K562 (cell line): Measurements from ENCODE around the gene DEDD2. TPM values are rescaled to one million over a fixed set of nuclear protein-coding genes. Genes with fewer than 3 reads are reported as not detected.

Experiments
- ATAC-seq: fragments of 200-7000 bp; cut with Tn5 transposase; 3 replicates; pipeline ENCODE4 v1.9.1; 2020; ENCODE audit warnings: moderate library complexity
- BruUV-seq: library from RNA; stranded (reverse); fragments of 400-500 nt; replicated peaks from 2 replicates; lab custom pipeline; 2021; lab: Mats Ljungman, UMichigan
- CTCF ChIA-PET: fragments of 300-600 bp; formaldehyde crosslinking; extraction: SDS; loops from one replicate; lab custom pipeline; 2021; ENCODE audit warnings: low intra/inter-chr PET ratio; lab: Yijun Ruan, JAX
- POLR2A ChIA-PET: fragments of 300-600, 350-650 bp; sonication (Branson Sonifier 250); formaldehyde crosslinking; extraction: SDS; loops from one replicate; lab custom pipeline; 2021; ENCODE audit warnings: antibody characterized with exemption, inconsistent platforms; lab: Yijun Ruan, JAX
- DNase-seq, 4 experiments: peaks; one replicate each; pipeline versions ENCODE4 v3.0.0 to v3.0.0-alpha.2; 2011 to 2018; ENCODE audit warnings: low spot score in 3 of 4, mixed read lengths in 3 of 4; ENCODE audit errors: extremely low read depth in 1 of 4
- FAIRE-seq: peaks from 2 replicates; lab custom pipeline; 2011; peaks lifted over from hg19 to GRCh38; lab: Jason Lieb, UNC
- H2AFZ ChIP-seq: 2 replicates; pipeline ENCODE4 v1.6.0; 2011; ENCODE audit warnings: low read depth, low read length, control low read depth, inconsistent platforms
- H3K27ac ChIP-seq: fragments of 200-600 bp; 3 replicates; pipeline ENCODE4 v1.8.0; 2011; ENCODE audit warnings: low read depth, mild to moderate bottlenecking, control low read depth, inconsistent platforms, low read length, moderate library complexity, mixed read lengths; ENCODE audit errors: extremely low read depth
- H3K27me3 ChIP-seq, 2 experiments: fragments of 300-600 bp in 1 of 2; 2 replicates in 1 of 2; 3 replicates in 1 of 2; pipeline versions ENCODE4 v1.6.0 to v1.8.0; 2011; ENCODE audit warnings: inconsistent platforms in 2 of 2, low read length in 2 of 2, mild to moderate bottlenecking in 1 of 2, mixed read lengths in 1 of 2, moderate library complexity in 1 of 2; ENCODE audit not compliant: control insufficient read depth in 2 of 2, insufficient read depth in 2 of 2
- H3K36me3 ChIP-seq: fragments of 300-600 bp; 3 replicates; pipeline ENCODE4 v1.8.0; 2011; ENCODE audit warnings: mild to moderate bottlenecking, low read length, inconsistent platforms; ENCODE audit not compliant: control insufficient read depth, insufficient read depth
- H3K4me1 ChIP-seq, 2 experiments: fragments of 200-600 bp in 1 of 2; replicated peaks in 1 of 2; 2 replicates in 1 of 2; 3 replicates in 1 of 2; pipeline versions ENCODE4 v1.5.1 to v1.8.0; 2011; ENCODE audit warnings: inconsistent platforms in 2 of 2, low read length in 2 of 2, mild to moderate bottlenecking in 1 of 2, mixed read lengths in 1 of 2, moderate library complexity in 1 of 2; ENCODE audit not compliant: control insufficient read depth in 2 of 2, insufficient read depth in 2 of 2
- H3K4me2 ChIP-seq: 2 replicates; pipeline ENCODE4 v1.6.1; 2011; ENCODE audit warnings: low read length, control low read depth, inconsistent platforms, mixed read lengths; ENCODE audit not compliant: insufficient read depth
- H3K4me3 ChIP-seq: fragments of 200-600 bp; sonication (generic), shearing (Covaris generic); 2 replicates; pipeline ENCODE4 v1.5.1; 2016; ENCODE audit warnings: control low read depth, inconsistent platforms
- H3K79me2 ChIP-seq: fragments of 200-600 bp; 3 replicates; pipeline ENCODE4 v1.8.0; 2011; ENCODE audit warnings: low read length, inconsistent platforms; ENCODE audit not compliant: control insufficient read depth, insufficient read depth
- H3K9ac ChIP-seq, 2 experiments: 2 replicates each; pipeline versions ENCODE4 v1.6.0 to v1.6.1; 2011; ENCODE audit warnings: low read depth in 2 of 2, low read length in 2 of 2, control low read depth in 1 of 2, inconsistent platforms in 1 of 2, mild to moderate bottlenecking in 1 of 2, mixed read lengths in 1 of 2; ENCODE audit not compliant: insufficient read depth in 1 of 2
- H3K9me1 ChIP-seq: one replicate; pipeline ENCODE4 v1.6.0; 2011; ENCODE audit warnings: inconsistent platforms, mild to moderate bottlenecking, low read length, moderate library complexity; ENCODE audit not compliant: control insufficient read depth, insufficient read depth
- H3K9me3 ChIP-seq: replicated peaks from 2 replicates; pipeline ENCODE4 v1.5.1; 2011; ENCODE audit warnings: low read depth, low read length, inconsistent platforms; ENCODE audit not compliant: control insufficient read depth, insufficient read depth
- H4K20me1 ChIP-seq: replicated peaks from 2 replicates; pipeline ENCODE4 v1.6.1; 2011; ENCODE audit warnings: low read length, inconsistent platforms, mixed read lengths; ENCODE audit not compliant: control insufficient read depth, insufficient read depth
- ILF3 ChIP-seq: fragments of 450-650 bp; IDR thresholded peaks from 2 replicates; pipeline ENCODE4 v1.6.1; 2018; ENCODE audit warnings: antibody characterized with exemption, mild to moderate bottlenecking, moderate library complexity, borderline replicate concordance
- POLR2G ChIP-seq: fragments of 200-400 bp; formaldehyde crosslinking; IDR thresholded peaks from 2 replicates; pipeline ENCODE4 v1.6.1; 2017; ENCODE audit warnings: low read depth, mild to moderate bottlenecking, antibody characterized with exemption, low read length, moderate library complexity
- WGBS: fragments of 100-300 bp; shearing (Covaris generic); methylation state at CpG from one replicate; pipeline ENCODE4 v1.1.6; 2016; ENCODE audit warnings: low coverage, mixed read lengths; ENCODE audit not compliant: insufficient coverage; ENCODE audit errors: missing lambda C conversion rate; 5-methylcytosine and 5-hydroxymethylcytosine counted together
- in situ Hi-C: fragments of 300-500 bp; cut with MboI; formaldehyde crosslinking; loops from 4 replicates; pipeline ENCODE4 v1.15.0; 2018; ENCODE audit warnings: inconsistent platforms, mixed read lengths
- intact Hi-C: fragments of 100-400 bp; cut with micrococcal nuclease; formaldehyde crosslinking; loops from 2 replicates; pipeline ENCODE4 v1.14.2; 2022
- polyA plus RNA-seq, 8 experiments: library from polyadenylated mRNA; depleted of rRNA in 4 of 8; stranded (reverse) in 5 of 8; unstranded in 3 of 8; fragments of >200 nt; fragmentation: Nextera tagmentation in 2 of 8; fragmentation: Illumina TruSeq in 1 of 8; extraction: Ambion mirVana in 2 of 8; extraction: Trizol in 1 of 8; gene quantifications; 2 replicates each; pipeline versions ENCODE4 v1.2.1 to v1.2.3, GENCODE V29; 2011 to 2014; ENCODE audit warnings: inconsistent platforms in 1 of 8, missing spikeins in 1 of 8
- total RNA-seq, 7 experiments: library from RNA; depleted of rRNA in 6 of 7; stranded (reverse); fragments of >200 nt in 6 of 7; fragmentation: Illumina TruSeq in 2 of 7; extraction: Trizol in 2 of 7; gene quantifications; 2 replicates each; pipeline versions ENCODE4 v1.2.1 to v1.2.3, GENCODE V29; 2011 to 2021; ENCODE audit warnings: low replicate concordance in 1 of 7

The DEDD2 gene
- total and polyA plus RNA-seq, 9 of the 15 experiments (the other 6 are each of a cell fraction or from before 2014, with no cell fraction given) = 4.3 to 43.0 (median 29.2) TPM

- TF ChIP-seq ILF3 (no peak), POLR2G (0 out of 2 replicates have a peak, but pooled peaks have one; percentile 34)
- Histone ChIP-seq H3K4me3 (no peak overlapping the region), H4K20me1 (peaks cover 10% of the 10 kb centered on the region; the same call in 1 of the 2 replicates), H3K4me1 (peaks cover 24 to 50% of the 10 kb centered on the region in 2 experiments), H3K36me3 (peaks cover 47% of the 10 kb centered on the region; the same call in 2 of the 3 replicates), H3K27me3 (no peaks in the 10 kb centered on the region), H2AFZ (no peak overlapping the region), H3K9ac (0 out of 4 replicates have a peak overlapping the region, but pooled peaks of 1 of the 2 experiments have one; percentile 65), H3K79me2 (peaks cover 45% of the 10 kb centered on the region), H3K9me3 (no peaks in the 10 kb centered on the region), H3K27ac (no peak overlapping the region), H3K9me1 (peaks cover 4% of the 10 kb centered on the region), H3K4me2 (no peak overlapping the region)
- intact Hi-C loops (no loop called here), in situ Hi-C loops (no loop called here)
- no peak for FAIRE-seq
- ChIA-PET CTCF (interaction anchor here (4.0 kb wide), 1 partner anchor 32 kb away, joined by 24 read pairs; no protein-coding TSS in a partner anchor), POLR2A (interaction anchor here (0.6 to 1.2 kb wide), 5 partner anchors 13 to 177 kb away, joined by 3 to 10 read pairs (median 3); no protein-coding TSS in a partner anchor)
- 88% methylated on average over 6 of the region's 6 CpGs for WGBS
- no peak for ATAC-seq
- no TSS peak for BruUV-seq
- DNase-seq = peak in 1 of 4 experiments; percentile 10
These were observed 30.2 kb upstream of the DEDD2 start for GRCh38 chr19:42247640-42248199.
